ENCODE data around the gene NOD1. TPM values are rescaled to one million over a fixed set of nuclear protein-coding genes. Genes with fewer than 3 reads are reported as not detected.

The NOD1 gene
- polyA plus RNA-seq, 10 donors = 11.0 to 19.6 (median 13.4) TPM

Other genes with a start within 250 kb of the NOD1 start
- 10 to 100 TPM in 7 of 10 donors, 1 to 10 TPM in 3; 9.4 to 13.6 (median 11.2) TPM for gene ZNRF2, start 194.2 kb downstream of the NOD1 start, polyA plus RNA-seq (ENCODE audit: insufficient read length in 10 of 10)
- gene GGCT, start 26.0 kb upstream of the NOD1 start, polyA plus RNA-seq (ENCODE audit: insufficient read length in 10 of 10) = 10 to 100 TPM; 30.7 to 44.9 (median 37.0) TPM
- gene GARS1, start 116.1 kb upstream of the NOD1 start, polyA plus RNA-seq (ENCODE audit: insufficient read length in 10 of 10) = 10 to 100 TPM; 63.4 to 79.4 (median 68.7) TPM
- 1 to 10 TPM in 9 of 10 donors, under 1 TPM in 1; 0.43 to 7.6 (median 3.2) TPM for gene CRHR2, start 203.7 kb upstream of the NOD1 start, polyA plus RNA-seq (ENCODE audit: insufficient read length in 10 of 10)